GM19438 (cell line): ENCODE measurements around the gene C6orf62.
A peak's percentile ranks its signal among the peaks of the same experiment; 100 is the strongest.
"Not testable (repeated sequence)": the region's sequence is repeated elsewhere in the genome, so short reads cannot be mapped to it uniquely, and the experiment has no call there.

ENCODE experiments used
- ATAC-seq: cut with Tn5 transposase; IDR thresholded peaks from one replicate; pipeline ENCODE4 v1.9.1; 2021; ENCODE audit warnings: low read depth; ENCODE audit not compliant: unreplicated experiment

C6orf62 gene

DNA sequence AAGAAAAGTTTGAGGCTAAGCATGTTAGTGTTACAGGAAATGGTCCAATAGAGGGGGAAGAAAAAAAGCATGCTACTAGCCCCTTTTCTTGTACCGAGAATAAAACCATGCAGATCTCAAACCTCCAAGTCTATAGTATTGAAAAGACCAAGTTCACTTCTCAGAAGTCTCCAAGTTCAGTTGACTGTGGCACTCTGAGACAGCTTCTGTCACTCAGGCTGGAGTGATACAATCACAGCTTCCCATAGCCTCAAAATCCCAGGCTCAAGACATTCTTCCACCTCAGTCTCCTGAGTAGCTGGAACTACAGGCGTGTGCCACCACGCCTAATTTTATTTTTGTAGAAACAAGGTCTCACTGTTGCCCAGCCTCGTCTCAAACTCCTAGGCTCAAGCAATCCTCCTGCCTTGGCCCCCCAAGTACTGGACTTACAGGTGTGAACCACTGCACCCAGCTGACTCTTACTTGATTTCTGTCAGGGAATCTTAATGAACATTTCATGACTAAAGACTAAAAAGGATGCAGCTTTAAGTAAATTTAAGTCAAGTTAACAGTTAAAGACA, 16.2 kb downstream of the C6orf62 start:
- no peak for ATAC-seq

DNA sequence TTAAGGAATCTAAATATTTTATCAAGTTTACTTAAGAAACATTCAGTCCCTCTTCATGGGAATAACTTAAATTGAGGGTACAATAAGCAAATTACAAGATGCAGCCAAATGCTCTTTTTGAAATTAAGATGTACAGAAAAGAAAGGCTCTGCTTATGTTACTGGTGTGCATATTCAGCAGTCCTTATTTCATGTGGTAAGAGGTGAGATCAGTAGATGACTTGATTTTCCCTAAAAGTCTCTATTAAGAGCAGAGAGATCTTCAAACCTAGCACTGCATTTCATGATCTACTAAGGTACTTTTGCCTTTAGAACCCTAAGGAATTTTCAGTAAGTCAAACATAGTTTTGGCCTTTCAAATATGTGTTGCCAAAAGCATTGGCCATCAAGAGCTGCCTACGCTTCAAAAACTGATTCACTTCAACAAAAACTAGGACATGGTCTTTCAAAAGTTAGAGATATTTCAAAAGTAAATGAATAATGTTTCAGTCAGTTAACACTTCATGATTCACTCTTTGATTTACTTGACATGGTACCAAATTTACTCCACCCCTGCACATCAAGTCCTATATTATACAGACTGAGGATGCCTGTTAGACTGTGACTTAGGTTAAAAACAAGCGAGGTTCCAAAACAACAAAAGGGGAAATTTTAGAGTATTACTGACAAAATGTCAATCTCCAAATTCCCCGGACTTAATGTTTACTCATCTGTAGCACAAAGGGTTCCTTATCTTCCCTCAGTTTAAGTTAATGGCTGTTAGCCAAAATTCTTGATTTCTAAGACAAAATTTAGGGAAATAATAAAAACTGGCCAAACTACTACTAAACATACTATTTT, 19.2 kb downstream of the C6orf62 start:
- ATAC-seq: no peak

DNA sequence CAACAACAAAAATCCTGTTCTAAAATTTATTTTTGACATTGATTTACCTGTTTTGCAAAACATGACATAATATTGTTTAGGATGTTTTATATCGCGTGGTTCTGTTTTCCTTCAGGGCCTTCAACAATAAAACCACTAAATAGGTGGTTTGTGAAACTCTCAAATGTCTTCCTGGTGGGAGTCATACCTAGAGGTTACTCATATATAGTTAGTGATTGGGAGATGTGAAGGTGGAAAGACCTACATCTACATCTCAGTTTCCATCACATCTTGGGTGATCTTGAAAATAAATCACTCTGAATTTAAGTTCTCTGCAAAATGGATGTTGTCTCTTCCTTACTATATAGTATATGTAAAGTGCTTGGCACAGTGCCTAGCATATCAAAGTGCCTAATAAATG, 22.9 kb downstream of the C6orf62 start:
- no peak for ATAC-seq

DNA sequence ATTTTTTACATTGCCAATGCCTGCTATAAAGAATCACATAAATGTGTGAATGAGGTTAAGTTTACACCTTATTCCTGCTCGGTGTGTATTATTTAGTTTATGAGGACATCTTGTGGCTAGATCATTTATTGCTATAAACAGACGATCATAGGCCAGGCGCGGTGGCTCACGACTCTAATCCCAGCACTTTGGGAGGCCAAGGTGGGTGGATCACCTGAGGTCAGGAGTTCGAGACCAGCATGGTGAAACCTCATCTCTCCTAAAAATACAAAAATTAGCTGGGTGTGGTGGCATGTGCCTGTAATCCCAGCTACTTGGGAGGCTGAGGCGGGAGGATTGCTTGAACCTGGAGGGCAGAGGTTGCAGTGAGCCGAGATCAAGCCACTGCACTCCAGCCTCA, 23.3 kb downstream of the C6orf62 start:
- peak; percentile 75 for ATAC-seq

DNA sequence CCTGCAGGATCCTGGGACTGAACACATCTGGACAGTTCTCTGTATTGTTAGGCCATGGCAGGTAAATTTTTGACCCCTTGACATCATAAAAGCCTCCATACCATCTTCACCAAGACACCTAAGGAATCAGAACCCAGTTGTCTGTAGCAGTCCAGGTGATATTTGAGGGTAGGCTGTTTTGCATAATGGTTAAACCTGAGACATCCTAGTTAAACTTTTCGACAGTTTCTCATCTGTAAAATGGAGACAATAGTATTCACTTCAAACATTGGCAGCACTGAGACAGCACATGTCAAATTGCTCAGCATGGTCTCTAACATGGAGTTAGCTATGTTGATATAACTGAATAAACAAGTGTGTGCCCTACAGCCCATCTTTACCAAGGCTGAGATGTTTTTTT, 24.8 kb downstream of the C6orf62 start:
- no peak for ATAC-seq

DNA sequence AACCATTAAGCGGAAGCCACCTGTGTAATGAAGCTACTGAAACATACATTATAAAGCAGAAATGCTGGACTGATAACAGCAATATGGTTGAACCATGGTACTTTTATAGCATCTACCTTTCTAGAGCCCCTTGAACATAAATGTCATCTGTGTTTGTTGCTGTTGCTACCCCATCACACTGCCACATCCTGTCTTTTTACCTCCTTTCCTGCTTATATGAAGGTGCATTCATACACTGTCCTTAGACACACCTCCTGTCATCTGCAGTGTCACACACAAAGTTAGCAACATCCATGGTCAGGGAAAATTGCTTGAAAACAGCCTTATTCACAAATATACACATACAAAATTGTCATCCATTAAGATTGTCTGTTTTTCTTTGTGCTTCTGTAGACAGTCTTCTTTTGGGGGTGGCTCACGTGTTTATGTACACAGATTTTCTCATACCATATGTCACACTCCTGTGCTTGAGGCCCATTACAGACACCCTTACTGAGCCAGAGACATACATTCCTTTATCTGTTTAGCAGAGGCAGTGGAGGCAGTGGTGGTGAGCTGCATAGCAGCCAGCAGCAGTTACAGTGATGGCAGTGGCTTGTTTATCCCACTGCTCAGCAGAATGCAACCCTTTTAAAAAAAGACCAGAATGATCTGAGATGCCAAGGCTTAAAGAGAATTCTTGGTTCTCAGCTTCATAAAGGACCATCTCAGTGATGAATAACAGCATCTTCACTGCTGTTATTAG, 25.9 kb downstream of the C6orf62 start:
- ATAC-seq: no peak

DNA sequence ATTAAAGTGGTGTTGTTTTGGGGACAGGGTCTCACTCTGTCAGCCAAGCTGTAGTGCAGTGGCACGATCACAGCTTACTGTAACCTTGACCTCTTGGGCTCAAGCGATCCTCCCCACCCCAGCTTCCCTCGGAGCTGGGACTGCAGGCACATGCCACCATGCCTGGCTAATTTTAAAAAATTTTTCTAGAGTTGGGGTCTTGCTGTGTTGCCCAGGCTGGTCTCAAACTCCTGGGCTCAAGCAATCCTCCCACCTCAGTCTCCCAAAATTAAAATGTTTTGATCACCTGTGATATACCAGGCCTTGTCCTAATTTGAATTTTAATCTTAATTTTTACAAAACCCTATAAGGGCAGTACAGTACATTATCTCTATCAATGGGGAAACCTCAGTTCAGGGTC, 26.5 kb downstream of the C6orf62 start:
- no peak for ATAC-seq

DNA sequence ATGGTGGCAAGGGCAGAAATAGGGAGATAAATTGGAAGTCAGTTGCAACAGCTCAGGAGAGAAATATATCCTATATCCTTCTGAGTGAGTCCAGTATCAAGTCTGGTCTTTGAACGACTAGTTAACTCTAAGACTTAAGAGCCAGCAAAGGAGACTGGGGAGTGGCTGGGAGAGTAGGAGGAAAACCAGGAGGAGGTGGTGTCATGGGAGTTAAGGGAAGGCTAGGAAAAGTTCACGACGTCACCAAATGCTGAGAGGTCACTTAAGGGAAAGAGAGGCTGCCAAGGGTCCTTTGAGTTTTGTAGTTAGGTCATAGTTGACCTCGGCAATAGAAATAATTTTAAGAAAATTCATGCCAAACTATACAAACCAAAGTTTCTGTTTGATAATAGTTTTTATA, 27.0 kb downstream of the C6orf62 start:
- no peak for ATAC-seq

DNA sequence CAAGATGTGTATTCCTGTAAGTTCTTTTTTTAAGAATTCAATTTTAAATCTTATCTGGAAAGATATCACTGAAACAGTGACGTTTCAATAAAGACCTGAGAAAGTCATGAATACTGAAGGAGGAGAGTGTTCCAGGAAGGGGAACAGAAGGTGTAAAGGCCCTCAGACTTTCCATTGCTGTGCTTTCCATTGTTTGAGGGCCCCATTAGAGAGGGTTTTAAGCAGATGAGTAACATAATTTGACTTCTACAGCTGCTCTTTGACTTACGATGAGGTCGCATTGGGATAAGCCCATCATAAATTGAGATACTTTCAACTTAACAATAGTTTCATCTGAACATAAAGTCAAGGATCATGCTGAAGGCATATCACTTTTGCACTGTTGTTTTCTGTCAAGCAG, 27.4 kb downstream of the C6orf62 start:
- ATAC-seq: no peak

DNA sequence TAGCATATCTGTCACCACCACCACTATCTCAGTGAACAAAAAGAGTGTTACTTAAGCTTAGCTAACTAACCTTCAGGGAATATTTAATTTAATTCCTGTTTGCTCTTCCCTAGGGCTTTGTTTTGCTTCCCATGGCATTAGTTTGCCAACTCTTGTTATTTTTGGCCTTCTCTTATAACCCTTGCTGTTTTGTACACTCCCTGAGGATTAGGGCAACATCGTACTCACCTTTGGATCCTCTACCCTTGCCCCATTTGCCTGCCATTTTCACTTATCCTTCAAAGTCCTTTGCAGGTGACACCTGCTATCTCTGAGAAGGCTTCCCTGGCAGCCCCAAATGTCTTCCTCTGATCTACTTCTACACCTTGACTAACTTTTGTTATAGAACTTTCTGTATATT, 28.4 kb downstream of the C6orf62 start:
- no peak for ATAC-seq

DNA sequence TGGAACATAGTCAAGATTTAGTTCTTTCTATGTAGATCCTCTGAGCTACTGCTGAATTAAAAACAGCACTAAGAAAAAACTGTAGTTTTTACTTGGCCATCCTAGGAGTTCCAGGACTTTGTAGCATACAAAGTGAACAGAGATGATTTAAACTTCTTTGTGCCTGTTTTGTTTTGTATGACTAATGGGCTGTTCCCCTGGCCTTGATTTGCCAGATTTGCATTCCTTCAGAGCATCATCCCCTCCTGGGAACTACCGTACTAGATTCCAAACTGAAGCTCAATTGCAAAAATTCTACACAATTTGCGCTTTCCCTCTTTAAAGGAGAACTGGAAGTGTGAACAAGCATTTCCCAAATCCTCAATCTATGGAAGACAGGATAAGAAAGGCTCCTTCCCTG, 29.0 kb downstream of the C6orf62 start:
- ATAC-seq: no peak

DNA sequence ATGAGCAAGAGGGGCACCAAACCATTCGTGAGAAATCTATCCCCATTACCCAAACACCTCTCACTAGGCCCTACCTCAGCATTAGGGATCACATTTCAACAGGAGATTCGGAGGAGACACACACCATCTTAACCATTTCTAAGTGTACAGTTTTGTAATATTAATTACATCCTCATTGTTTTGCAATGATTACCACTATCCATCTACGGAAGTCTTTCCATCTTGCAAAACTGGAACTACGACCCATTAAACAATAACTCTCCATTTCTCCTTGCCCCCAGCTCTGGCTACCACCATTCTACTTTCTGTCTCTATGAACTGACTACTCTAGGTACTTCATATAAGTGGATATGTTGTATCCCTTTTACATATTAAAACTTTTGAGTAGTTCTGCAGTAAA, 32.0 kb downstream of the C6orf62 start:
- ATAC-seq: no peak

DNA sequence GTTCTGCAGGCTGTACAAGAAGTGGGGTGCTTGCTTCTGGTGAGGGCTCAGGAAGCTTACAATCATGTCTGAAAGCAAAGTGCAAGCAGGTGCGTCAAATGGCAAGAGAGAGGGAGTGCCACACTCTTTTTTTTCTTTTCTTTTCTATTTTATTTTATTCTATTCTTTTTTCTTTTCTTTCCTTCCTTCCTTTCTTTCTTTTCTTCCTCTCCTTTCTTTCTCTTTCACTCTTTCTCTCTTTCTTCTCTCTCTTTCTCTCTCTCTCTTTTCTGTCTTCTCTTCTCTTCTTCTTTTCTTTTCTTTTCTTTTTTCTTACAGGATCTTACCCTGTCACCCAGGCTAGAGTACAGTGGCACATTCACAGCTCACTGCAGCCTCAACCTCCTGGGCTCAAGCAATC, 32.5 kb downstream of the C6orf62 start:
- no peak for ATAC-seq

DNA sequence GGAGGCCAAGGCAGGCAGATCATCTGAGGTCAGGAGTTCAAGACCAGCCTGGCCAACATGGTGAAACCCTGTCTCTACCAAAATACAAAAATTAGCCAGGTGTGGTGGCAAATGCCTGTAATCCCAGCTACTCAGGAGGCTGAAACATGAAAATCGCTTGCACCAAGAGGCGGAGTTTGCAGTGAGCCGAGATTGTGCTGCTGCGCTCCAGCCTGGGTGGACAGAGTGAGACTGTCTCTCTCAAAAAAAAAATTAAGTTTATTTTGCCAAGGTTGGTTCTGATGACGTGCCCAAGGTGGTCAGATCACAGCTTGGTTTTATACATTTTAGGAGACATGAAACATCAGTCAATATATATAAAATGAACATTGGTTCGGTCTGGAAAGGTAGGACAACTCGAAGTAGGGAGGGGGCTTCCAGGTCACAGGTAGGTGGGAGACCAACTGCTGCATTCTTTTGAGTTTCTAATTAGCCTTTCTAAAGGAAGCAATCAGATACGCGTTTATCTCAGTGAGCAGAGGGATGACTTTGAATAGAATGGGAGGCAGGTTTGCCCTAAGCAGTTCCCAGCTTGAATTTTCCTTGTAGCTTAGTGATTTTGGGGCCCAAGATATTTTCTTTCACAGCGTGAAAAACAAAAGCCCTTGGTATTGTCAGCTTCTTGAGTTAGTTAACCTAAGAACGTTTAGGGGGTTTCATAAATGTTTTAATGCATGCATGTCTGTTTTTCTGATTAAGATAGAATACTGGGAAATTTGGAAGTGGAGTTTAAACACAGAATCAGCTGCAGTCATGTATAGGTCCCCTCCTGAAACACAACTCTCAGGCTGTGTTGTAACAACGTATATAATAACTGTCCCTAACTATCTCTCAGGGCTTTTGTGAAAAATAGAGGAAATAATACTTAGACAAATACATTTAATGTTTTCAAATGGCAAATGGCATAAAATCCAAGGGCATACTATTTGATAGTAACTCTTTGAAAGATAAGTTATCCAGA, 35.4 kb downstream of the C6orf62 start:
- ATAC-seq: no peak

DNA sequence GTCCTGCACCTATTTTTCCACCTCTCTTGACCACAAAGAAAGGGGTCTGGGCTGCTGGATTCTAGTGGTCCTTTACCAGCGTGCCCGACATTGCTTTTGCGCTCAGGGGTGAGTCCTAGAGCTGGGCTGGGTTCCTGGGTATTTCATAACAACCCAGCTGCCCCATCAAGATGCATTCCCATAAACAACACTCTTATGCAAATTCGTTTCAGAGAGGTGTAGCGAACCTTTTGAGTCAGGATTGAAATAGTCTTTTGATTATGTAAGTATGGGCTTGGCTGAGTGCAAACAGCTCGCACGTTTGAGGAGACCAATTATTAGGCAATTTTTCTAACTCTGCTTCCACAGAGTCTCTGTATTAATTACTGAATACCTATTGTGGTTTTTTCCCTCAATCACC, 38.4 kb downstream of the C6orf62 start:
- ATAC-seq: no peak

DNA sequence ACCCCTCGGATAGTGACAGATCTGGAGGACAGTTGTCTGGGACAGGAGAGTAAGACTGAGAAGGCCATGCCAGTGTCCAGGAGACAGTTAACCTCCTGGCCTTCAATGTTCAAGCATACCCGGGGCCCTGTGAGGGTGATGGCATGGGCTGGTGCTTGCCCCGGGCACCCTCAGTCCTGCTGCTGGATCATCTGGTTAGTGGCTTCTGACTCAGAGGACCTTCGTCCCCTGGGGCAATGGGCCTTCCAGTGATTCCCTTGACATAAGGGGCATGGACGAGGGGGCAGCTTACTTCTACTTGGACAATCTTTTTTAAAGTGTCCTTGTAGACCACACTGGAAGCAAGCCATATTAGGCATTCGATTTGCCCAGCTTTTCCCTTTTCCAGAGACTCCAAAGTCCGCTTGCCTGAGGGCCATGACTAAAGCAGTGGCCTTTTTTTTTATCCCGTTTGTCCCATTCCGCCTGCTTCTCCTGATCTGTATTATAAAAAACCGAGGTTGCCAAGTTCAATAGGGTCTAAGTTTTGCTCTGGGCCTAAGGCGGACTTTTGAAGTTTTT, 40.1 kb downstream of the C6orf62 start:
- ATAC-seq: not testable (repeated sequence)

DNA sequence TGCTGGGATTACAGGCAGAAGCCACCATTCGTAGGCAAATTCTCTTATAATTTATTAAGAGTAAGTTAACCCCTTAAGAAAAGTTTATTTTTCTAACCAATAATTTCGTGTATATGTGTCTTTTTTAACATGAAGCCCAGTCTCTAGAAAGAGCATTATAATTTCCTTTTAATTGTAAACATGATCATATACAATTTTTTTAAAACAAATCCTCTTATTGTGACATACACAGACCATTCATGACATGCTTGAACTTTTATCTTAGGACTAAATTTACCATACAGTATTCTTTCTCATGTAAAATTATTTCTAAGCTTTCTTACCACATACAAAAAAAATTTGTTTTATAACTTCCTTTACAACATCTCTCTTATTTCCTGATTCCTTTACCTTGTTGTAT, 45.3 kb downstream of the C6orf62 start:
- ATAC-seq: no peak

DNA sequence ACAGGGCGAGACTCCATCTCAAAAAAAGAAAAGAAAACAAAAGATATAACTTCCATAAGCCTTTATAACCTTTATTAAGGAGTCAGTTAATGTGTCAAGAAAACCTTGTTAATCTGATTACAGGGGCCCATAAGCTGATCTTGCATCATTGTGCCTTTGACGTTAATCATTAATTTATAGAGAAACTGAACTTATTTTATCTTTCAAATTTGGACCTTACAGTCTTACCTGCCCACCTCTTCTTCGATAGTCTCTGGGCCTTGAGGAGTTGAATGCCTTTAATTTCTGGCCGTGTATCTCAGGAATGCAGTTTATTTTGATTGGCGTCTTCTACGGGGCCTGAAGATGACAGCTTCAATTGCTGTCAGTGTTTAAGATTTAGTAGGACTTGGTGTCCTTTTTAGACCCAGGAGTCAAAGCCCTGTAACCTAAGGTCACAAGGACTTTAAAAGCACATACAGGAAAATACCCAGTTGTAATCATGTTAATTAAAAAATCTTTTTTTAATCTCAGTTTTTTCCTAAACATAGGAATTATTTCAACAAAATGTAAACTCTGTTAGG, 46.3 kb downstream of the C6orf62 start:
- ATAC-seq: no peak

DNA sequence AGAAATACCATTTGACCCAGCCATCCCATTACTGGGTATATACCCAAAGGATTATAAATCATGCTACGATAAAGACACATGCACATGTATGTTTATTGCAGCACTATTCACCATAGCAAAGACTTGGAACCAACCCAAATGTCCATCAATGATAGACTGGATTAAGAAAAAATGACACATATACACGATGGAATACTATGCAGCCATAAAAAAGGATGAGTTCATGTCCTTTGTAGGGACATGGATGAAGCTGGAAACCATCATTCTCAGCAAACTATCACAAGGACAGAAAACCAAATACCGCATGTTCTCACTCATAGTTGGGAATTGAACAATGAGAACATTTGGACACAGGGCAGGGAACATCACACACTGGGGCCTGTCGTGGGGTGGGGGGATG, 47.9 kb downstream of the C6orf62 start:
- not testable (repeated sequence) for ATAC-seq

DNA sequence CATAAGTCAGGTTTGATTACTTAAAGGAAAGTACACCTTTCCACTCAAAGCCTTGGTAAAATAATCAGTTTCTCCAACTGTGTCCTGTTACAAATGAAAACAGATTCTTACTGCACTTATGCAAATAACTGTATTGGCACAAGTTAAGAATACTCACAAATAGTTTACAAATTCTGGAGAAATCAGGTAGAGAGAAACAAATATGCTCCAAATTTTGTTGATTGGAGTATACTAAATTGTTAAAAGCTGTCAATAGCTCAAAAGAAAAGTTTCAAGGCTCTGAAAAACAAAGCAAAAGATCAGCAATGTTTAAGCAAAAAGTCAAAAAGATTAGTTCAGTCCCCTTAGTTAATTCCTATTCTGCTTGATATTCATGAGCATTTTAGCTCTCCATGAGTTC, 48.5 kb downstream of the C6orf62 start:
- not testable (repeated sequence) for ATAC-seq
